ENCODE results near the gene AUNIP. TPM values are rescaled to one million over a fixed set of nuclear protein-coding genes. Genes with fewer than 3 reads are reported as not detected.

The AUNIP gene
- polyA plus RNA-seq, 2 of the 4 experiments (the other 2 are of a cell fraction) = 6.5 to 8.4 TPM

DNA sequence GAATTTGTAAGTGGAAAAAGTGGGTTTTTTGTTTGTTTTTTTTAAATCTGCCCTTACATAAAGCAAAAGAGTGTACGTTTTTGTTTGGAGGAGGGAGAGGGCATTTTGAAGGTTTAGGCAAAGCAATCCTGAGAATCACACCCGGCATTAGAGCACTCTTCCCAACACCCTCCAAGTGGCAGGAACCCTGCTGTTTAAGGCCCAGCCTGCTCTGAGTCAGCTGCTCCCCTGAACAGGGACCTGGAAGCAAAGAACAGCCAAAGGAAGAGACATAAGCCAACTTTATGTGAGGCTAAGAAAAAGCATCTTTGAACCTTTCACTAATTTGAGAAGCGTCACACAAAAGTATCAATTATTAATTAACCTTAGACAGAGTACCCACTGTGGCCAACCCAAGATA, 22.6 kb downstream of the AUNIP start:
- 66% methylated on average over 3 of the region's 3 CpGs for WGBS (ENCODE audit: missing lambda C conversion rate)
- H3K4me2 ChIP-seq = no peak overlapping the region
- DNase-seq (ENCODE audit: low read depth in 1 of 2, low spot score in 1 of 2) (no peak), ATAC-seq (no peak), FAIRE-seq (no peak)
- H3K27ac ChIP-seq = no peak overlapping the region
- no peaks in the 10 kb centered on the region for H3K9me3 ChIP-seq
- ChIA-PET POLR2A (interaction anchor here (1.0 kb wide), 1 partner anchor 38 kb away, joined by 3 read pairs; no protein-coding TSS in a partner anchor), CTCF (interaction anchor here (0.9 to 1.5 kb wide), 9 partner anchors 8 to 186 kb away, joined by 3 to 7 read pairs (median 3); partner anchors contain the start of genes EXTL1, PAFAH2 and PAQR7)
- H3K4me1 ChIP-seq = no peaks in the 10 kb centered on the region
- no peak overlapping the region for H3K4me3 ChIP-seq
- no peak for TF ChIP-seq ZNF302 (CRISPR knock-in tag; IDR thresholded peaks at IDR 0.05)
- TF ChIP-seq ESRRA (IDR thresholded peaks at IDR 0.05; ENCODE audit: borderline replicate concordance, low read length) = no peak
- no peak for TF ChIP-seq POLR2A (IDR thresholded peaks at IDR 0.05; ENCODE audit: low read length)
- no peak for TF ChIP-seq SMC3 (IDR thresholded peaks at IDR 0.05)
- no peak for TF ChIP-seq RCOR1 (IDR thresholded peaks at IDR 0.05; ENCODE audit: low read depth, low read length)
- TF ChIP-seq CHD2 (IDR thresholded peaks at IDR 0.05; ENCODE audit: low read length, partially characterized antibody) = no peak
- TF ChIP-seq RAD21 (conservative IDR thresholded peaks at IDR 0.05 in 1 of 2, IDR thresholded peaks at IDR 0.05 in 1 of 2) = no peak
- TF ChIP-seq MYC (IDR thresholded peaks at IDR 0.05; ENCODE audit: borderline replicate concordance, low read length) = no peak
- no peak for TF ChIP-seq PHF8 (IDR thresholded peaks at IDR 0.05; ENCODE audit: borderline replicate concordance, low read depth)
- TF ChIP-seq ZC3H11A (IDR thresholded peaks at IDR 0.05) = no peak
- TF ChIP-seq, protein P1, sequence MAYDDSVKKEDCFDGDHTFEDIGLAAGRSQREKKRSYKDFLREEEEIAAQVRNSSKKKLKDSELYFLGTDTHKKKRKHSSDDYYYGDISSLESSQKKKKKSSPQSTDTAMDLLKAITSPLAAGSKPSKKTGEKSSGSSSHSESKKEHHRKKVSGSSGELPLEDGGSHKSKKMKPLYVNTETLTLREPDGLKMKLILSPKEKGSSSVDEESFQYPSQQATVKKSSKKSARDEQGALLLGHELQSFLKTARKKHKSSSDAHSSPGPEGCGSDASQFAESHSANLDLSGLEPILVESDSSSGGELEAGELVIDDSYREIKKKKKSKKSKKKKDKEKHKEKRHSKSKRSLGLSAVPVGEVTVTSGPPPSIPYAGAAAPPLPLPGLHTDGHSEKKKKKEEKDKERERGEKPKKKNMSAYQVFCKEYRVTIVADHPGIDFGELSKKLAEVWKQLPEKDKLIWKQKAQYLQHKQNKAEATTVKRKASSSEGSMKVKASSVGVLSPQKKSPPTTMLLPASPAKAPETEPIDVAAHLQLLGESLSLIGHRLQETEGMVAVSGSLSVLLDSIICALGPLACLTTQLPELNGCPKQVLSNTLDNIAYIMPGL (CRISPR knock-in tag; IDR thresholded peaks at IDR 0.05; ENCODE audit: borderline replicate concordance) = no peak
- no peak for TF ChIP-seq EHF (CRISPR knock-in tag; IDR thresholded peaks at IDR 0.05)
- TF ChIP-seq, protein P2, sequence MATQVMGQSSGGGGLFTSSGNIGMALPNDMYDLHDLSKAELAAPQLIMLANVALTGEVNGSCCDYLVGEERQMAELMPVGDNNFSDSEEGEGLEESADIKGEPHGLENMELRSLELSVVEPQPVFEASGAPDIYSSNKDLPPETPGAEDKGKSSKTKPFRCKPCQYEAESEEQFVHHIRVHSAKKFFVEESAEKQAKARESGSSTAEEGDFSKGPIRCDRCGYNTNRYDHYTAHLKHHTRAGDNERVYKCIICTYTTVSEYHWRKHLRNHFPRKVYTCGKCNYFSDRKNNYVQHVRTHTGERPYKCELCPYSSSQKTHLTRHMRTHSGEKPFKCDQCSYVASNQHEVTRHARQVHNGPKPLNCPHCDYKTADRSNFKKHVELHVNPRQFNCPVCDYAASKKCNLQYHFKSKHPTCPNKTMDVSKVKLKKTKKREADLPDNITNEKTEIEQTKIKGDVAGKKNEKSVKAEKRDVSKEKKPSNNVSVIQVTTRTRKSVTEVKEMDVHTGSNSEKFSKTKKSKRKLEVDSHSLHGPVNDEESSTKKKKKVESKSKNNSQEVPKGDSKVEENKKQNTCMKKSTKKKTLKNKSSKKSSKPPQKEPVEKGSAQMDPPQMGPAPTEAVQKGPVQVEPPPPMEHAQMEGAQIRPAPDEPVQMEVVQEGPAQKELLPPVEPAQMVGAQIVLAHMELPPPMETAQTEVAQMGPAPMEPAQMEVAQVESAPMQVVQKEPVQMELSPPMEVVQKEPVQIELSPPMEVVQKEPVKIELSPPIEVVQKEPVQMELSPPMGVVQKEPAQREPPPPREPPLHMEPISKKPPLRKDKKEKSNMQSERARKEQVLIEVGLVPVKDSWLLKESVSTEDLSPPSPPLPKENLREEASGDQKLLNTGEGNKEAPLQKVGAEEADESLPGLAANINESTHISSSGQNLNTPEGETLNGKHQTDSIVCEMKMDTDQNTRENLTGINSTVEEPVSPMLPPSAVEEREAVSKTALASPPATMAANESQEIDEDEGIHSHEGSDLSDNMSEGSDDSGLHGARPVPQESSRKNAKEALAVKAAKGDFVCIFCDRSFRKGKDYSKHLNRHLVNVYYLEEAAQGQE (IDR thresholded peaks at IDR 0.05) = no peak
- TF ChIP-seq, protein P3, sequence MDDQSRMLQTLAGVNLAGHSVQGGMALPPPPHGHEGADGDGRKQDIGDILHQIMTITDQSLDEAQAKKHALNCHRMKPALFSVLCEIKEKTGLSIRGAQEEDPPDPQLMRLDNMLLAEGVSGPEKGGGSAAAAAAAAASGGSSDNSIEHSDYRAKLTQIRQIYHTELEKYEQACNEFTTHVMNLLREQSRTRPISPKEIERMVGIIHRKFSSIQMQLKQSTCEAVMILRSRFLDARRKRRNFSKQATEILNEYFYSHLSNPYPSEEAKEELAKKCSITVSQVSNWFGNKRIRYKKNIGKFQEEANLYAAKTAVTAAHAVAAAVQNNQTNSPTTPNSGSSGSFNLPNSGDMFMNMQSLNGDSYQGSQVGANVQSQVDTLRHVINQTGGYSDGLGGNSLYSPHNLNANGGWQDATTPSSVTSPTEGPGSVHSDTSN (IDR thresholded peaks at IDR 0.05) = no peak
- no peak for TF ChIP-seq CHD4 (IDR thresholded peaks at IDR 0.05; ENCODE audit: borderline replicate concordance)
- TF ChIP-seq, protein P4, sequence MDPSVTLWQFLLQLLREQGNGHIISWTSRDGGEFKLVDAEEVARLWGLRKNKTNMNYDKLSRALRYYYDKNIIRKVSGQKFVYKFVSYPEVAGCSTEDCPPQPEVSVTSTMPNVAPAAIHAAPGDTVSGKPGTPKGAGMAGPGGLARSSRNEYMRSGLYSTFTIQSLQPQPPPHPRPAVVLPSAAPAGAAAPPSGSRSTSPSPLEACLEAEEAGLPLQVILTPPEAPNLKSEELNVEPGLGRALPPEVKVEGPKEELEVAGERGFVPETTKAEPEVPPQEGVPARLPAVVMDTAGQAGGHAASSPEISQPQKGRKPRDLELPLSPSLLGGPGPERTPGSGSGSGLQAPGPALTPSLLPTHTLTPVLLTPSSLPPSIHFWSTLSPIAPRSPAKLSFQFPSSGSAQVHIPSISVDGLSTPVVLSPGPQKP (IDR thresholded peaks at IDR 0.05; ENCODE audit: low read depth, low read length) = no peak
- no peak for TF ChIP-seq EP300 (IDR thresholded peaks at IDR 0.05)
- TF ChIP-seq FOSB (CRISPR knock-in tag; IDR thresholded peaks at IDR 0.05) = no peak
- TF ChIP-seq GATA3 (IDR thresholded peaks at IDR 0.05; ENCODE audit: borderline replicate concordance) = no peak

DNA sequence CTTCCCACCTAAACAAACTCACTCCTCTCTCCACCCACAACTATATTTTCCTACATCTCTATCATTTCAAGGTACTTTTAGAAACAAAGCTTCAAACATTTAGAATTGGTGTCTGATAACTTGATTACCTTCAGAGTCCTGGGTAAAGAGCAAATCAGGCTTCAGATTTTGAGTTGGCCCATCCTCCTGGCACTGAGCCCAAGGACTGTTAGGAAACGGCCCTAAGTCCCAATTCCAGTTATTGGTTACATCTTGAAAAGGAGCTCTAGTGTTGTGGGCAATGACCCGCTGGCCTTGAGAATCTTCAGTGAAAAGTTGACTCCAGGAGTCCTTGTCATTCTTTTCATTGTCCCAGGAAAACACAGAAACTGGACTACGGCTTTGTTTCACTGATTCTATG, 24.4 kb downstream of the AUNIP start:
- ChIA-PET POLR2A (no interaction called here), CTCF (interaction anchor here (0.9 to 1.7 kb wide), 3 partner anchors 60 to 201 kb away, joined by 3 to 11 read pairs (median 4); no protein-coding TSS in a partner anchor)
- no peak overlapping the region for H3K4me3 ChIP-seq
- DNase-seq (ENCODE audit: low read depth in 1 of 2, low spot score in 1 of 2) = no peak
- H3K27ac ChIP-seq = no peak overlapping the region
- no peak for ATAC-seq
- 69% methylated on average over 3 of the region's 3 CpGs for WGBS (ENCODE audit: missing lambda C conversion rate)
- no peak for FAIRE-seq
- H3K4me2 ChIP-seq = no peak overlapping the region
- no peaks in the 10 kb centered on the region for H3K9me3 ChIP-seq
- no peaks in the 10 kb centered on the region for H3K4me1 ChIP-seq
- TF ChIP-seq HDAC2 (IDR thresholded peaks at IDR 0.05) (no peak), FOXS1 (CRISPR knock-in tag; IDR thresholded peaks at IDR 0.05) (no peak), GATA3 (IDR thresholded peaks at IDR 0.05; ENCODE audit: borderline replicate concordance) (no peak), CEBPB (IDR thresholded peaks at IDR 0.05) (no peak), RARB (CRISPR knock-in tag; IDR thresholded peaks at IDR 0.05) (no peak), CHD4 (IDR thresholded peaks at IDR 0.05; ENCODE audit: borderline replicate concordance) (no peak), ZC3H11A (IDR thresholded peaks at IDR 0.05) (no peak), EP300 (IDR thresholded peaks at IDR 0.05) (no peak), CHD2 (IDR thresholded peaks at IDR 0.05; ENCODE audit: low read length, partially characterized antibody) (no peak), FOSB (CRISPR knock-in tag; IDR thresholded peaks at IDR 0.05) (no peak), KDM1A (IDR thresholded peaks at IDR 0.05; ENCODE audit: low read depth) (no peak)
- TF ChIP-seq, protein P5, sequence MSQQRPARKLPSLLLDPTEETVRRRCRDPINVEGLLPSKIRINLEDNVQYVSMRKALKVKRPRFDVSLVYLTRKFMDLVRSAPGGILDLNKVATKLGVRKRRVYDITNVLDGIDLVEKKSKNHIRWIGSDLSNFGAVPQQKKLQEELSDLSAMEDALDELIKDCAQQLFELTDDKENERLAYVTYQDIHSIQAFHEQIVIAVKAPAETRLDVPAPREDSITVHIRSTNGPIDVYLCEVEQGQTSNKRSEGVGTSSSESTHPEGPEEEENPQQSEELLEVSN (IDR thresholded peaks at IDR 0.05; ENCODE audit: borderline replicate concordance, low read depth) = no peak
- TF ChIP-seq, protein P6, sequence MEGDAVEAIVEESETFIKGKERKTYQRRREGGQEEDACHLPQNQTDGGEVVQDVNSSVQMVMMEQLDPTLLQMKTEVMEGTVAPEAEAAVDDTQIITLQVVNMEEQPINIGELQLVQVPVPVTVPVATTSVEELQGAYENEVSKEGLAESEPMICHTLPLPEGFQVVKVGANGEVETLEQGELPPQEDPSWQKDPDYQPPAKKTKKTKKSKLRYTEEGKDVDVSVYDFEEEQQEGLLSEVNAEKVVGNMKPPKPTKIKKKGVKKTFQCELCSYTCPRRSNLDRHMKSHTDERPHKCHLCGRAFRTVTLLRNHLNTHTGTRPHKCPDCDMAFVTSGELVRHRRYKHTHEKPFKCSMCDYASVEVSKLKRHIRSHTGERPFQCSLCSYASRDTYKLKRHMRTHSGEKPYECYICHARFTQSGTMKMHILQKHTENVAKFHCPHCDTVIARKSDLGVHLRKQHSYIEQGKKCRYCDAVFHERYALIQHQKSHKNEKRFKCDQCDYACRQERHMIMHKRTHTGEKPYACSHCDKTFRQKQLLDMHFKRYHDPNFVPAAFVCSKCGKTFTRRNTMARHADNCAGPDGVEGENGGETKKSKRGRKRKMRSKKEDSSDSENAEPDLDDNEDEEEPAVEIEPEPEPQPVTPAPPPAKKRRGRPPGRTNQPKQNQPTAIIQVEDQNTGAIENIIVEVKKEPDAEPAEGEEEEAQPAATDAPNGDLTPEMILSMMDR (IDR thresholded peaks at IDR 0.05) = no peak
- TF ChIP-seq, protein P7, sequence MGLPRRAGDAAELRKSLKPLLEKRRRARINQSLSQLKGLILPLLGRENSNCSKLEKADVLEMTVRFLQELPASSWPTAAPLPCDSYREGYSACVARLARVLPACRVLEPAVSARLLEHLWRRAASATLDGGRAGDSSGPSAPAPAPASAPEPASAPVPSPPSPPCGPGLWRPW (IDR thresholded peaks at IDR 0.05) = no peak

Data from A549 (cell line).